Measurements from ENCODE around the gene PRR33.

DNA sequence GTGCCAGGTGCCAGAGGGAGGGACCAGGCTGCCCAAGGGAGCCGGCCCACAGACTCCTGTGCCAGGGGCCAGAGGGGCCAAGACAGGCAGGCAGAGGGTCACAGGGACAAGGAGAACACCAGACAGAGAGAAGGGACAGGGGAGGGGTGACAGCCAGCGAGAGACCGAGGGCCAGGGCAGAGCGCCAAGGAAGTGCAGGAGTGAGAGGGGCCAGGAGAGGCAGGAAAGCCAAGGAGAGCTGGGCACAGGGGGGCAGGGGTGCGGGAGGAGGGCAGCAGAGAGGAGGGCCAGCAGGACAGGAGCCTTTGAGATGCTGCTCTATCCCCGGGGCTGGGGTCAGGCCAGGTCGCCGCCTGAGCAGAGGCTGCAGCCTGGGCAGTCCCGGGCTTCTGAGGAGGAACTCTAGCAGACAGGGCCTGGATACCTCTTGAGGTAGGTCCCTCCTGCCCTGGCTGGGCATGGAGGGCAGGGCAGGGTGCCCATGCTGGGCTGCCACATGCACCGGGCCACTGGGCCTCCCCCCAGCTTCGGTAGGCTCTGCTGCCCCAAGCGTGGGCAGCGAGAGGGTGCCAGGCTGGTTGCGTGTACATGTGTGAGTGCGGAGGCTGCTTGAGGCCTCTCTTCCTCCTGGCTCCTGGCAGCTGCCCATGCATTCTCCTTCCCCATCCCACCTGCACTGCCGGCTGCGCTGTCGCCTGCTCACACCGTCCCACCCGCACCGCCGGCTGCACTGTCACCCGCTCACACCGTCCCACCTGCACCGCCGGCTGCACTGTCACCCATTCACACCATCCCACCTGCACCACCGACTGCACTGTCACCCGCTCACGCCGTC is 26.6 kb downstream of the PRR33 start:
- TF ChIP-seq, protein P1, sequence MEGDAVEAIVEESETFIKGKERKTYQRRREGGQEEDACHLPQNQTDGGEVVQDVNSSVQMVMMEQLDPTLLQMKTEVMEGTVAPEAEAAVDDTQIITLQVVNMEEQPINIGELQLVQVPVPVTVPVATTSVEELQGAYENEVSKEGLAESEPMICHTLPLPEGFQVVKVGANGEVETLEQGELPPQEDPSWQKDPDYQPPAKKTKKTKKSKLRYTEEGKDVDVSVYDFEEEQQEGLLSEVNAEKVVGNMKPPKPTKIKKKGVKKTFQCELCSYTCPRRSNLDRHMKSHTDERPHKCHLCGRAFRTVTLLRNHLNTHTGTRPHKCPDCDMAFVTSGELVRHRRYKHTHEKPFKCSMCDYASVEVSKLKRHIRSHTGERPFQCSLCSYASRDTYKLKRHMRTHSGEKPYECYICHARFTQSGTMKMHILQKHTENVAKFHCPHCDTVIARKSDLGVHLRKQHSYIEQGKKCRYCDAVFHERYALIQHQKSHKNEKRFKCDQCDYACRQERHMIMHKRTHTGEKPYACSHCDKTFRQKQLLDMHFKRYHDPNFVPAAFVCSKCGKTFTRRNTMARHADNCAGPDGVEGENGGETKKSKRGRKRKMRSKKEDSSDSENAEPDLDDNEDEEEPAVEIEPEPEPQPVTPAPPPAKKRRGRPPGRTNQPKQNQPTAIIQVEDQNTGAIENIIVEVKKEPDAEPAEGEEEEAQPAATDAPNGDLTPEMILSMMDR (IDR thresholded peaks at IDR 0.05): no peak
- TF ChIP-seq POLR2A (IDR thresholded peaks at IDR 0.05) (no peak), EP300 (IDR thresholded peaks at IDR 0.05) (no peak), POLR2AphosphoS5 (IDR thresholded peaks at IDR 0.05) (no peak)

Measured in sigmoid colon (tissue), 4 donors.